GM10266 (cell line): Measurements from ENCODE around the gene PNMA8A.

Experiments used
- DNase-seq: peaks from one replicate; pipeline ENCODE4 v3.0.0; 2012; ENCODE audit errors: extremely low spot score
- TF ChIP-seq, protein P1 (sequence below): IDR thresholded peaks from 2 replicates; pipeline ENCODE4 v1.5.1; 2012; ENCODE audit warnings: mild to moderate bottlenecking, low read depth; ENCODE audit not compliant: control insufficient read depth, insufficient read depth; ENCODE audit errors: missing control alignments

The PNMA8A gene

DNA sequence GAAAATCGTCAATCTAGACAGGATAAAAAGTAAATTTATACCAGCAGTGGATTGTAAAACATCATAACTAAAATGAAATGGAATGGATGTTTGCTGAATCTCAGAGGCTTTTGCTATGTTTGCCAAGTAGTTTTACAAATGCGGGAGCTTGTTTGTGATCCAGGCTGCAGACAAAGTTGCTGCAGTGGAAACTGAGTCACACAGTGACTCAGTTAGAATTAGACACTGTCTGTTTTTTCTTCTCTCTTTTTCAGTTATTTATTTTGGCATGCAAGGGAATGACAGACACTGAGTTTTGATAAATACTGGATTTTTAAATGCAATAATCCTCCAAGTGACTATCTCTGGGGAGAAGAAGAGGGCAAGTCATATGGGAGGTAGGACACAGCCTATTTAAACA, 4.6 kb upstream of the PNMA8A start:
- TF ChIP-seq, protein P1, sequence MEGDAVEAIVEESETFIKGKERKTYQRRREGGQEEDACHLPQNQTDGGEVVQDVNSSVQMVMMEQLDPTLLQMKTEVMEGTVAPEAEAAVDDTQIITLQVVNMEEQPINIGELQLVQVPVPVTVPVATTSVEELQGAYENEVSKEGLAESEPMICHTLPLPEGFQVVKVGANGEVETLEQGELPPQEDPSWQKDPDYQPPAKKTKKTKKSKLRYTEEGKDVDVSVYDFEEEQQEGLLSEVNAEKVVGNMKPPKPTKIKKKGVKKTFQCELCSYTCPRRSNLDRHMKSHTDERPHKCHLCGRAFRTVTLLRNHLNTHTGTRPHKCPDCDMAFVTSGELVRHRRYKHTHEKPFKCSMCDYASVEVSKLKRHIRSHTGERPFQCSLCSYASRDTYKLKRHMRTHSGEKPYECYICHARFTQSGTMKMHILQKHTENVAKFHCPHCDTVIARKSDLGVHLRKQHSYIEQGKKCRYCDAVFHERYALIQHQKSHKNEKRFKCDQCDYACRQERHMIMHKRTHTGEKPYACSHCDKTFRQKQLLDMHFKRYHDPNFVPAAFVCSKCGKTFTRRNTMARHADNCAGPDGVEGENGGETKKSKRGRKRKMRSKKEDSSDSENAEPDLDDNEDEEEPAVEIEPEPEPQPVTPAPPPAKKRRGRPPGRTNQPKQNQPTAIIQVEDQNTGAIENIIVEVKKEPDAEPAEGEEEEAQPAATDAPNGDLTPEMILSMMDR = no peak
- no peak for DNase-seq

DNA sequence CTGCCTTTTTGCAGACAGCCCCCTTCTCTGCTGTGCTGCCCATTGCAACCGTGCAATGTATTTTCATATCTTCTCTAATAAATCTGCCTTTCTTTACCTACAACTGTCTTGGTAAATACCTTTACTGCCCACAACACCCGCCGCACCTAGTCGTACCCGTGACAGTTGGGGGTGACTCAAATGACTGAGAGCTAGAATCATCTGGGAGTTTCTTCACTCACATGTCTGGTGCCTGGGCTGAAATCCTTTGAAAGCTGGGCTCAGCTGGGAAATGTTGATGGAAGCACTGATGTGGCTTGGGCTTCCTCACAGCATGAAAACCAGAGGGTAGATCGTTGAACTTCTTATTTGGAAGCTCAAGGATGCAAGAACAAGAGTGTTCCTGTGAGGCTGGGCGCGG, 2.8 kb upstream of the PNMA8A start:
- DNase-seq = no peak
- TF ChIP-seq, protein P1 = no peak

DNA sequence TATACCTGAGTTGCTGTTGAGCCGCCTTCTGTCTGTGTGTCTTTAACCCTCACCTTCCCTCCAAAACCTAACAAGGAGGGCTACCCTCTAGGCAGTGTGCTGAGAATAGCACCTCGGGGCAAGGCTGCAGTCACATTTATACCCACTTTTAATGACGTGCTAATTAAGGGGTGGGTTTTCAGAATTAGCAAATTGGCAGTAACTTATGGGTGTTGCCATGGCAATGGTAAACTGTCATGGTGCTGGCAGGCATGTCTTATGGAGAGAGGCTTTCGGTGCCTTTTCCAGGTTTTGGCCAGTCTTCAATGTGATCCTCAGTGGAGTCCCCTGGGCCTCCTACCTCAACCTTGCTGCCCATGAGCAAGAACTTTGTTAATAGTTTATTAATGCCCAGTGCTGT, 1.2 kb upstream of the PNMA8A start:
- TF ChIP-seq, protein P1 = no peak
- no peak for DNase-seq

DNA sequence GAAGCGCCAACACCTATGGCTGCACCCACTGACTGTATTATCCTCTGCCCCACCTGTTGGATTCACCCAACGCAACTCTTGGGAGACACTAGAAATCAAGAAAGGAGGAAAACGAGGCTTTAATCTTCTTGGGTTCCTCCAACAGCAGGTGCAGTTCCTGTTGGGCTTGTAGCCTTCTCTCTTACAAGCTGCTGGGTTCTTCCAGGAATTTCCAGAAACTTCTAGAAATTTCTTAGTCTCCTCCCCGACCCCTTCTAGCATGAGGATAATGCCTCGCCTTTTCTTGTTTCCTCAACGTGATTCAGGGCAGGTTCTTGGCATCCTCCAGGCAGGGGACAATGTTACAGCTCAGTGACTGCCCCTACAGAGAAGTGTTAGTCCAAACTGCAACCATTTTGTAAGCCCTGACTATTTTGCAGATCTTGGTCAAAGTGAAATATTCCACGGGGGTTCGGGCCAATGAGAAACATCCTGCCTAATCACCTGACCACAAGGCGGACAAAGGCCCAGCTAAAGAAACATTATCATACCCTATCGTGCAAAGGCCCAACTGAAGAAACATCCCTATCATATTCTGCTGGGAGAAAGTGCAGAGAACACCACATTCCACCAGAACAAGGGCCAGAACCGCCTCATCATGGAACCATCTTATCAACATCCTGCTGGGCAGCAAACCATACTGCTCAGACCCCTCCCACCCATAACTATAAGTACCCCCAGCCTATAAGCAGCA, 614 bp upstream of the PNMA8A start:
- TF ChIP-seq, protein P1 = no peak
- DNase-seq = no peak

DNA sequence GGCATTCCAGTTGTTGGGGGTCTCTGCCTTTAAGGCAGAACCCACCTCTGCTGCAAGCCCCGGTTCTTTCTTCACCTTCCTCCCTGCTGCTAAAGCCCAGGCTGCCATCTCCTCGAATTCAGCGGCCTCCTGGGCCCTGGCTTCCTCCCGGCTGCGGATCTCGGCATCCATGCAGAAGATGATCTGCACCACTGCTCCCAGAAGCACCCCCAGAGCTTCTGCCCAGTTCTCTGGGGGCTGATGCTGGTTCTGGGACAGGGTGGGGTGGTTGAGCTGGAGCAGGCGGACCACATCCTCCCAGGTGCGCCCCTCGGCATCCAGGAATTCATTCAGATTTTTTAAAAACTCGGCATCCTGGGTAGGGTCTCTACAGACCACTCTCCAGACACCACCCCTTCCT, 987 bp downstream of the PNMA8A start:
- TF ChIP-seq, protein P1 = no peak

DNA sequence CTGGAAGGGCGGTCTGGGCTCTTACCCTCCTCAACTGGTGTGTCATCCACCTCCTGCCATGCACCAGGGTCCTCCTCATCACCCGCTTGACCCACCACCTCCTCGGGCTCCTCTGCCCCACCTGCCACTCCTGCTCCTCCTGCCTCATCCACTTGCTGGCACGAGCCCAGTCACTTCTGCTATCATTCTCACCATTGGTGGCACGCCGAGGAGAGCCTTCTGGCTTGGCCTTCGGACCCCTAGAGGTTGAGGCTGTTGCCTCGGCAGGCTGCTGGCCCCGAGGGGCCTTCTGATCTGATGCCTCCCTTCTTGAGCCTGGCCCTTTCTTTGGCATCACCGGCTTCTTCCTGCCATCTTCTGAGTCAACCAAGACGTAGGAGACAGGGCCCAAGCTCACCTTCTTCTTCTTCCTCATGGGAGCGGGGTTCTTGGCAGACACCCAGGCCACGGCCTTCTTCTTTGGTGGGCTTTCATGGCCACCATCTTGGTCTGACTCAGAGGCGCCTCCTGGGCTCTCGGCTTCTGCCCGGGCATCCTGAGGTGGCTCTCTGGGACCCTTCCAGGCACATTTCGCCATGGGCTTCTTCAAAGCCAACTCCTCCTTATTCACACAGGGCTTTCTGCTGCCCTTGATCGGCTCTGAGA, 1.7 kb downstream of the PNMA8A start:
- DNase-seq = no peak
- TF ChIP-seq, protein P1 = no peak

More for the DNA sequence above, 987 bp downstream of the PNMA8A start:
- DNase-seq = no peak

DNA sequence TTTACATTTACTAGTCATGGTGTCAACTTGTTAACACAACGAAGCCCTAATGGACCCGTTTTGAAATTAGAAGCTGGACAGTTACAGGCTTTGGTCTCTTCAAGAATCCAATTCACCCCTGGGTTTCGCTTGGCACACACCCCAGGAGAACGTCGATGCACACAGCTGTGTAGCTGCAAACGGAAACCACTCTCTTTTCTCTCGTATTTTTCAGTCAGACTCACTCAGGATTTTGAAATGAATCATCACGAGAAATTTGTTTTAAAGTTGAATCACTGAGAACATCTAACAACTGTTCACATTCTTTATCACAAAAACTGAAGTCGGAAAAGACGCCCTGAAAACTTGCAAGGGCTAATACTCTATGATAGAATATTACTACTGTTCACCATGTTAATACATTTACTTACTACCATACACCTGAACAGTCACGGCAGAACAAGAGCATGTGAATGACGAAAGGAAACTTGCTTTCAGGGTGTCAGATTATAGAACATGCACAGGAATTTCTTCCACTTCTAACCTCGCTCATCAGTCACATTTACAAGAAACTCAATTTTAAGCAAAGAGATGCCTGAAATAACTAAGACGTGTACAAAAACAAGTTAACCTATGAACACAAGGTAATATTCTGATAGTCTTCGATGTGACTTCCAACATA, 4.7 kb downstream of the PNMA8A start:
- peak; percentile 74 for DNase-seq
- TF ChIP-seq, protein P1 = no peak
